GM18867 (cell line): ENCODE data around the gene SRRM4.
"Not testable (repeated sequence)": the region's sequence is repeated elsewhere in the genome, so short reads cannot be mapped to it uniquely, and the experiment has no call there.

Experiments used
- ATAC-seq: cut with Tn5 transposase; IDR thresholded peaks from one replicate; pipeline ENCODE4 v1.9.1; 2021; ENCODE audit warnings: mild to moderate bottlenecking, moderate library complexity; ENCODE audit not compliant: unreplicated experiment

The SRRM4 gene

GRCh38 chr12:118981285-118982211 lies at the start of gene SRRM4:
SRRM4 (plus strand) TSS chr12:118981541; CDS start chr12:118981883, 342 bp downstream.
- ATAC-seq: no peak

- no peak for ATAC-seq
These were observed 35.1 kb upstream of the SRRM4 start for GRCh38 chr12:118946256-118946655.

- no peak for ATAC-seq
These were observed 22.8 kb upstream of the SRRM4 start for GRCh38 chr12:118958520-118958919.

- no peak for ATAC-seq
These were observed 22.0 kb upstream of the SRRM4 start for GRCh38 chr12:118959348-118959747.

- ATAC-seq: no peak
These were observed 21.3 kb upstream of the SRRM4 start for GRCh38 chr12:118959985-118960560.

GRCh38 chr12:118960865-118961264 lies 20.5 kb upstream of the SRRM4 start:
- ATAC-seq: no peak

GRCh38 chr12:118964988-118965387 lies 16.4 kb upstream of the SRRM4 start:
- ATAC-seq: no peak

- ATAC-seq: no peak
These were observed 10.5 kb upstream of the SRRM4 start for GRCh38 chr12:118970856-118971255.

- no peak for ATAC-seq
These were observed 8.4 kb upstream of the SRRM4 start for GRCh38 chr12:118972982-118973381.

GRCh38 chr12:118979763-118980406 lies 1.5 kb upstream of the SRRM4 start:
- peak; percentile 59 for ATAC-seq

- ATAC-seq: no peak
These were observed 830 bp upstream of the SRRM4 start for GRCh38 chr12:118980407-118981014.

GRCh38 chr12:118982302-118982701 lies 961 bp downstream of the SRRM4 start:
- ATAC-seq: no peak

- ATAC-seq: no peak
These were observed 1.8 kb downstream of the SRRM4 start for GRCh38 chr12:118982984-118983761.

- ATAC-seq: no peak
These were observed 3.0 kb downstream of the SRRM4 start for GRCh38 chr12:118984161-118984943.

GRCh38 chr12:118986050-118986449 lies 4.7 kb downstream of the SRRM4 start:
- ATAC-seq: no peak

GRCh38 chr12:118999107-118999506 lies 17.8 kb downstream of the SRRM4 start:
- ATAC-seq: no peak

- ATAC-seq: no peak
These were observed 23.7 kb downstream of the SRRM4 start for GRCh38 chr12:119005085-119005484.

GRCh38 chr12:119005913-119006312 lies 24.6 kb downstream of the SRRM4 start:
- ATAC-seq: no peak

- ATAC-seq: no peak
These were observed 25.4 kb downstream of the SRRM4 start for GRCh38 chr12:119006746-119007145.

GRCh38 chr12:119008273-119008672 lies 26.9 kb downstream of the SRRM4 start:
- not testable (repeated sequence) for ATAC-seq
